Neural cell (in vitro differentiated cells): ENCODE measurements around the gene FOXS1.

ENCODE experiments used
- EZH2 ChIP-seq: fragments of 200-600, 300-800 bp; shearing (Covaris generic), sonication (generic); IDR thresholded peaks from 2 replicates; pipeline ENCODE4 v1.6.1; 2014; ENCODE audit warnings: antibody characterized with exemption, low read length, borderline replicate concordance, mild to moderate bottlenecking; ENCODE audit not compliant: insufficient read depth, poor library complexity, severe bottlenecking
- MXI1 ChIP-seq: fragments of 450-650 bp; conservative IDR thresholded peaks from 2 replicates; pipeline ENCODE4 v1.6.1; 2014; ENCODE audit warnings: antibody characterized with exemption, mild to moderate bottlenecking; ENCODE audit not compliant: poor library complexity, severe bottlenecking
- POLR2AphosphoS5 ChIP-seq: IDR thresholded peaks from 2 replicates; pipeline ENCODE4 v1.6.1; 2012
- RAD21 ChIP-seq: fragments of 450-650 bp; conservative IDR thresholded peaks from 2 replicates; pipeline ENCODE4 v1.6.1; 2014; ENCODE audit warnings: antibody characterized with exemption, mild to moderate bottlenecking, moderate library complexity
- REST ChIP-seq: IDR thresholded peaks from 2 replicates; pipeline ENCODE4 v1.6.1; 2012; ENCODE audit warnings: borderline replicate concordance
- SMC3 ChIP-seq: fragments of 450-650 bp; conservative IDR thresholded peaks from 2 replicates; pipeline ENCODE4 v1.6.1; 2014; ENCODE audit warnings: antibody characterized with exemption, mild to moderate bottlenecking, moderate library complexity; ENCODE audit not compliant: poor library complexity
- TAF1 ChIP-seq: IDR thresholded peaks from 2 replicates; pipeline ENCODE4 v1.6.1; 2012; ENCODE audit warnings: low read depth
- TF ChIP-seq, protein P1 (sequence below): fragments of 450-650 bp; IDR thresholded peaks from 2 replicates; pipeline ENCODE4 v1.5.1; 2014; ENCODE audit warnings: antibody characterized with exemption, mild to moderate bottlenecking, moderate library complexity; ENCODE audit not compliant: poor library complexity, severe bottlenecking

DNA sequence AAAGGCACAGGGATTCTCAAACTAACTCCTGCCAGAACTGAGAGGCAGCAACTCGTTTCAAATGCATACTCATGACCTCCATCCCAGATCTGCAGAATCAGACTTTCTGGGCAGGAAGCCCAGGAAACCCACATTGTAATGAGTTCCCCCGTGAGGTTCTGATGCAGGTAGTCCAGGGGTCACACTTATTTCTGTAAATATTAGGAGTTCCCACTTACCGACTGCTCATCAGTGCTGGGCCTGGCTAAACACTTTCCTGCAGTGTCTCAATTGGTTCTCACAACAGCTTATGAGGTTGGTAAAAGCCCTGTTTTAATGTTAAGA is 13.3 kb upstream of the FOXS1 start:
- TF ChIP-seq, protein P1, sequence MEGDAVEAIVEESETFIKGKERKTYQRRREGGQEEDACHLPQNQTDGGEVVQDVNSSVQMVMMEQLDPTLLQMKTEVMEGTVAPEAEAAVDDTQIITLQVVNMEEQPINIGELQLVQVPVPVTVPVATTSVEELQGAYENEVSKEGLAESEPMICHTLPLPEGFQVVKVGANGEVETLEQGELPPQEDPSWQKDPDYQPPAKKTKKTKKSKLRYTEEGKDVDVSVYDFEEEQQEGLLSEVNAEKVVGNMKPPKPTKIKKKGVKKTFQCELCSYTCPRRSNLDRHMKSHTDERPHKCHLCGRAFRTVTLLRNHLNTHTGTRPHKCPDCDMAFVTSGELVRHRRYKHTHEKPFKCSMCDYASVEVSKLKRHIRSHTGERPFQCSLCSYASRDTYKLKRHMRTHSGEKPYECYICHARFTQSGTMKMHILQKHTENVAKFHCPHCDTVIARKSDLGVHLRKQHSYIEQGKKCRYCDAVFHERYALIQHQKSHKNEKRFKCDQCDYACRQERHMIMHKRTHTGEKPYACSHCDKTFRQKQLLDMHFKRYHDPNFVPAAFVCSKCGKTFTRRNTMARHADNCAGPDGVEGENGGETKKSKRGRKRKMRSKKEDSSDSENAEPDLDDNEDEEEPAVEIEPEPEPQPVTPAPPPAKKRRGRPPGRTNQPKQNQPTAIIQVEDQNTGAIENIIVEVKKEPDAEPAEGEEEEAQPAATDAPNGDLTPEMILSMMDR = no peak
- TF ChIP-seq REST (no peak), SMC3 (no peak), POLR2AphosphoS5 (no peak), TAF1 (no peak), MXI1 (no peak), EZH2 (no peak), RAD21 (no peak)
